HepG2 (cell line): ENCODE data around the gene MFSD11. TPM values are rescaled to one million over a fixed set of nuclear protein-coding genes. Genes with fewer than 3 reads are reported as not detected.

Source experiments
- ELK4 ChIP-seq: sonication (generic); formaldehyde crosslinking; IDR thresholded peaks from 2 replicates; pipeline ENCODE4 v1.9.0; 2021; ENCODE audit warnings: missing genetic modification reagents, borderline replicate concordance
- FOXA3 ChIP-seq: IDR thresholded peaks from 2 replicates; pipeline ENCODE4 v1.6.1; 2016; ENCODE audit warnings: missing genetic modification reagents, missing compliant biosample characterization
- IRX3 ChIP-seq: sonication (generic); formaldehyde crosslinking; IDR thresholded peaks from 2 replicates; pipeline ENCODE4 v1.8.1; 2023; ENCODE audit warnings: mild to moderate bottlenecking, low read depth, missing genetic modification reagents, borderline replicate concordance
- KLF6 ChIP-seq: IDR thresholded peaks from 2 replicates; pipeline ENCODE4 v1.8.0; 2016; ENCODE audit warnings: missing biosample characterization, missing genetic modification reagents
- NKX3-1 ChIP-seq: sonication (generic); formaldehyde crosslinking; IDR thresholded peaks from 2 replicates; pipeline ENCODE4 v1.5.0; 2020; ENCODE audit warnings: missing genetic modification reagents
- PPARG ChIP-seq: conservative IDR thresholded peaks from 2 replicates; pipeline ENCODE4 v1.6.1; 2016; ENCODE audit warnings: missing biosample characterization, missing genetic modification reagents
- RERE ChIP-seq: IDR thresholded peaks from 2 replicates; pipeline ENCODE4 v1.6.1; 2016; ENCODE audit warnings: low read depth, missing genetic modification reagents, missing compliant biosample characterization
- RFXAP ChIP-seq: sonication (generic); formaldehyde crosslinking; IDR thresholded peaks from 2 replicates; pipeline ENCODE4 v1.4.0; 2020; ENCODE audit warnings: missing genetic modification reagents, borderline replicate concordance
- SMAD1 ChIP-seq: sonication (generic); formaldehyde crosslinking; IDR thresholded peaks from 2 replicates; pipeline ENCODE4 v1.4.0; 2020; ENCODE audit warnings: missing genetic modification reagents, low read depth, mild to moderate bottlenecking, borderline replicate concordance
- TFE3 ChIP-seq: IDR thresholded peaks from 2 replicates; pipeline ENCODE4 v1.6.1; 2016
- U2AF1 ChIP-seq: fragments of 200-400 bp; formaldehyde crosslinking; optimal IDR thresholded peaks from 2 replicates; pipeline ENCODE3; 2017; ENCODE audit warnings: mild to moderate bottlenecking, low read depth, low read length
- ZFP62 ChIP-seq: sonication (generic); formaldehyde crosslinking; IDR thresholded peaks from 2 replicates; pipeline ENCODE4 v1.4.0; 2020; ENCODE audit warnings: missing genetic modification reagents
- ZNF121 ChIP-seq: sonication (generic); formaldehyde crosslinking; IDR thresholded peaks from 2 replicates; pipeline ENCODE4 v1.5.0; 2020; ENCODE audit warnings: mild to moderate bottlenecking, missing genetic modification reagents
- ZNF205 ChIP-seq: IDR thresholded peaks from 2 replicates; pipeline ENCODE4 v1.6.1; 2018; ENCODE audit warnings: missing biosample characterization, missing genetic modification reagents
- ZNF557 ChIP-seq: sonication (generic); formaldehyde crosslinking; IDR thresholded peaks from 2 replicates; pipeline ENCODE4 v1.4.0; 2020; ENCODE audit warnings: missing genetic modification reagents
- ZNF589 ChIP-seq: sonication (generic); formaldehyde crosslinking; conservative IDR thresholded peaks from 2 replicates; pipeline ENCODE4 v1.8.0; 2022; ENCODE audit warnings: mild to moderate bottlenecking, moderate library complexity, missing genetic modification reagents
- ZNF772 ChIP-seq: sonication (generic); formaldehyde crosslinking; IDR thresholded peaks from 2 replicates; pipeline ENCODE4 v1.5.0; 2020; ENCODE audit warnings: mild to moderate bottlenecking, missing genetic modification reagents
- ZNF841 ChIP-seq: sonication (generic); formaldehyde crosslinking; IDR thresholded peaks from 2 replicates; pipeline ENCODE4 v1.8.1; 2023; ENCODE audit warnings: missing genetic modification reagents, borderline replicate concordance
- ZSCAN21 ChIP-seq: sonication (generic); formaldehyde crosslinking; IDR thresholded peaks from 2 replicates; pipeline ENCODE4 v1.8.0; 2022; ENCODE audit warnings: mild to moderate bottlenecking, missing genetic modification reagents, moderate library complexity, borderline replicate concordance
- polyA plus RNA-seq, 8 experiments: library from polyadenylated mRNA; depleted of rRNA in 3 of 8; stranded (reverse) in 7 of 8; unstranded in 1 of 8; fragments of >200 nt; fragmentation: Illumina TruSeq in 4 of 8; extraction: Trizol in 4 of 8; gene quantifications; 2 replicates each; pipeline versions ENCODE4 v1.2.1 to v1.2.3, GENCODE V29; 2011 to 2016; ENCODE audit warnings: low read depth in 4 of 8, missing spikeins in 1 of 8, mixed read lengths in 1 of 8; ENCODE audit not compliant: insufficient read depth in 1 of 8
- total RNA-seq, 5 experiments: library from RNA; depleted of rRNA; stranded (reverse); fragments of >200 nt; fragmentation: Illumina TruSeq; extraction: Trizol; gene quantifications; 2 replicates each; pipeline ENCODE4 v1.2.3, GENCODE V29; 2016; ENCODE audit warnings: low read depth in 1 of 5
- TF ChIP-seq, protein P1 (sequence below): sonication (generic); formaldehyde crosslinking; IDR thresholded peaks from 2 replicates; pipeline ENCODE4 v1.9.0; 2021; ENCODE audit warnings: missing genetic modification reagents, mild to moderate bottlenecking, borderline replicate concordance

The MFSD11 gene
- total and polyA plus RNA-seq, 2 of the 13 experiments (the other 11 are each of a cell fraction or from before 2014, with no cell fraction given): 26.1 to 36.3 TPM

GRCh38 chr17:76736349-76737081, 1.4 kb upstream of the MFSD11 start (continued):
- TF ChIP-seq IRX3: 0 out of 2 replicates have a peak, but pooled peaks have one; percentile 27
- no peak; the same call in 1 of the 2 replicates for TF ChIP-seq TFE3 (CRISPR knock-in tag)
- TF ChIP-seq NKX3-1: 0 out of 2 replicates have a peak, but pooled peaks have one; percentile 10
- TF ChIP-seq ZSCAN21 (CRISPR knock-in tag): peak; percentile 13; the same call in 1 of the 2 replicates
- TF ChIP-seq ZFP62: no peak
- no peak; the same call in 1 of the 2 replicates for TF ChIP-seq ZNF557 (CRISPR knock-in tag)
- no peak for TF ChIP-seq PPARG (CRISPR knock-in tag)
- TF ChIP-seq ZNF772 (CRISPR knock-in tag): no peak
- TF ChIP-seq KLF6 (CRISPR knock-in tag): no peak; the same call in 1 of the 2 replicates
- TF ChIP-seq ELK4: no peak; the same call in 1 of the 2 replicates
- no peak for TF ChIP-seq ZNF205
- no peak for TF ChIP-seq ZNF841
- TF ChIP-seq, protein P1, sequence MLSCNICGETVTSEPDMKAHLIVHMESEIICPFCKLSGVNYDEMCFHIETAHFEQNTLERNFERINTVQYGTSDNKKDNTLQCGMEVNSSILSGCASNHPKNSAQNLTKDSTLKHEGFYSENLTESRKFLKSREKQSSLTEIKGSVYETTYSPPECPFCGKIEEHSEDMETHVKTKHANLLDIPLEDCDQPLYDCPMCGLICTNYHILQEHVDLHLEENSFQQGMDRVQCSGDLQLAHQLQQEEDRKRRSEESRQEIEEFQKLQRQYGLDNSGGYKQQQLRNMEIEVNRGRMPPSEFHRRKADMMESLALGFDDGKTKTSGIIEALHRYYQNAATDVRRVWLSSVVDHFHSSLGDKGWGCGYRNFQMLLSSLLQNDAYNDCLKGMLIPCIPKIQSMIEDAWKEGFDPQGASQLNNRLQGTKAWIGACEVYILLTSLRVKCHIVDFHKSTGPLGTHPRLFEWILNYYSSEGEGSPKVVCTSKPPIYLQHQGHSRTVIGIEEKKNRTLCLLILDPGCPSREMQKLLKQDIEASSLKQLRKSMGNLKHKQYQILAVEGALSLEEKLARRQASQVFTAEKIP (CRISPR knock-in tag): no peak
- 0 out of 2 replicates have a peak, but pooled peaks have one; percentile 6 for TF ChIP-seq RFXAP (CRISPR knock-in tag)
- no peak for TF ChIP-seq SMAD1 (CRISPR knock-in tag)
- no peak for TF ChIP-seq ZNF589
- no peak for TF ChIP-seq FOXA3 (CRISPR knock-in tag)
- TF ChIP-seq ZNF121: no peak
- TF ChIP-seq U2AF1: no peak
- TF ChIP-seq RERE (CRISPR knock-in tag): no peak
